ENCODE results near the gene RAPGEF1. TPM values are rescaled to one million over a fixed set of nuclear protein-coding genes. Genes with fewer than 3 reads are reported as not detected.
"Not testable (repeated sequence)": the region's sequence is repeated elsewhere in the genome, so short reads cannot be mapped to it uniquely, and the experiment has no call there.

The RAPGEF1 gene
- total RNA-seq, 1 donor: 119 TPM

- peaks cover 72% of the 10 kb centered on the region for H3K4me1 ChIP-seq (ENCODE audit: insufficient read depth, low read length)
- no peaks in the 10 kb centered on the region for H3K27me3 ChIP-seq (ENCODE audit: insufficient read depth, low read length)
- no peaks in the 10 kb centered on the region for H3K9me3 ChIP-seq (ENCODE audit: low read depth, low read length)
- no peak overlapping the region for H3K4me3 ChIP-seq (ENCODE audit: low read length)
Observed at GRCh38 chr9:131709771-131710431, 30.0 kb downstream of the RAPGEF1 start.

- H3K9me3 ChIP-seq (ENCODE audit: low read depth, low read length); H3K4me3 ChIP-seq (ENCODE audit: low read length); H3K27me3 ChIP-seq (ENCODE audit: insufficient read depth, low read length): not testable (repeated sequence)
- H3K4me1 ChIP-seq (ENCODE audit: insufficient read depth, low read length): peaks cover 79% of the 10 kb centered on the region
Observed at GRCh38 chr9:131709010-131709770, 30.7 kb downstream of the RAPGEF1 start.

- Histone ChIP-seq H3K4me1 (ENCODE audit: insufficient read depth, low read length) (peaks cover 86% of the 10 kb centered on the region), H3K4me3 (ENCODE audit: low read length) (no peak overlapping the region)
Observed at GRCh38 chr9:131708226-131709002, 31.5 kb downstream of the RAPGEF1 start.

GRCh38 chr9:131707733-131708157, 32.1 kb downstream of the RAPGEF1 start:
- Histone ChIP-seq H3K27me3 (ENCODE audit: insufficient read depth, low read length) (no peaks in the 10 kb centered on the region), H3K4me3 (ENCODE audit: low read length) (no peak overlapping the region), H3K9me3 (ENCODE audit: low read depth, low read length) (no peaks in the 10 kb centered on the region), H3K4me1 (ENCODE audit: insufficient read depth, low read length) (peaks cover 90% of the 10 kb centered on the region)

More at GRCh38 chr9:131708226-131709002, 31.5 kb downstream of the RAPGEF1 start:
- Histone ChIP-seq H3K9me3 (ENCODE audit: low read depth, low read length) (no peaks in the 10 kb centered on the region), H3K27me3 (ENCODE audit: insufficient read depth, low read length) (no peaks in the 10 kb centered on the region)

GRCh38 chr9:131707050-131707449, 32.8 kb downstream of the RAPGEF1 start:
- Histone ChIP-seq H3K27me3 (ENCODE audit: insufficient read depth, low read length) (no peaks in the 10 kb centered on the region), H3K9me3 (ENCODE audit: low read depth, low read length) (no peaks in the 10 kb centered on the region), H3K4me1 (ENCODE audit: insufficient read depth, low read length) (peaks cover 89% of the 10 kb centered on the region), H3K4me3 (ENCODE audit: low read length) (no peak overlapping the region)

GRCh38 chr9:131706608-131706970, 33.3 kb downstream of the RAPGEF1 start:
- H3K9me3 ChIP-seq (ENCODE audit: low read depth, low read length): no peaks in the 10 kb centered on the region
- no peaks in the 10 kb centered on the region for H3K27me3 ChIP-seq (ENCODE audit: insufficient read depth, low read length)
- peaks cover 91% of the 10 kb centered on the region for H3K4me1 ChIP-seq (ENCODE audit: insufficient read depth, low read length)
- no peak overlapping the region for H3K4me3 ChIP-seq (ENCODE audit: low read length)

- no peaks in the 10 kb centered on the region for H3K27me3 ChIP-seq (ENCODE audit: insufficient read depth, low read length)
- no peaks in the 10 kb centered on the region for H3K9me3 ChIP-seq (ENCODE audit: low read depth, low read length)
- peaks cover 96% of the 10 kb centered on the region for H3K4me1 ChIP-seq (ENCODE audit: insufficient read depth, low read length)
- no peak overlapping the region for H3K4me3 ChIP-seq (ENCODE audit: low read length)
Observed at GRCh38 chr9:131704988-131705387, 34.9 kb downstream of the RAPGEF1 start.

GRCh38 chr9:131704141-131704983, 35.5 kb downstream of the RAPGEF1 start:
- Histone ChIP-seq H3K27me3 (ENCODE audit: insufficient read depth, low read length) (no peaks in the 10 kb centered on the region), H3K4me3 (ENCODE audit: low read length) (no peak overlapping the region), H3K4me1 (ENCODE audit: insufficient read depth, low read length) (peaks cover 96% of the 10 kb centered on the region), H3K9me3 (ENCODE audit: low read depth, low read length) (no peaks in the 10 kb centered on the region)

- no peaks in the 10 kb centered on the region for H3K9me3 ChIP-seq (ENCODE audit: low read depth, low read length)
- H3K27me3 ChIP-seq (ENCODE audit: insufficient read depth, low read length): no peaks in the 10 kb centered on the region
- peaks cover 96% of the 10 kb centered on the region for H3K4me1 ChIP-seq (ENCODE audit: insufficient read depth, low read length)
- H3K4me3 ChIP-seq (ENCODE audit: low read length): no peak overlapping the region
Observed at GRCh38 chr9:131703697-131704096, 36.2 kb downstream of the RAPGEF1 start.

- Histone ChIP-seq H3K4me1 (ENCODE audit: insufficient read depth, low read length) (peaks cover 96% of the 10 kb centered on the region), H3K27me3 (ENCODE audit: insufficient read depth, low read length) (no peaks in the 10 kb centered on the region)
Observed at GRCh38 chr9:131702911-131703310, 37.0 kb downstream of the RAPGEF1 start.

GRCh38 chr9:131701789-131702337, 38.0 kb downstream of the RAPGEF1 start:
- H3K4me3 ChIP-seq (ENCODE audit: low read length): no peak overlapping the region
- H3K27me3 ChIP-seq (ENCODE audit: insufficient read depth, low read length): no peaks in the 10 kb centered on the region
- no peaks in the 10 kb centered on the region for H3K9me3 ChIP-seq (ENCODE audit: low read depth, low read length)
- peaks cover 97% of the 10 kb centered on the region for H3K4me1 ChIP-seq (ENCODE audit: insufficient read depth, low read length)

More at GRCh38 chr9:131702911-131703310, 37.0 kb downstream of the RAPGEF1 start:
- no peak overlapping the region for H3K4me3 ChIP-seq (ENCODE audit: low read length)
- H3K9me3 ChIP-seq (ENCODE audit: low read depth, low read length): no peaks in the 10 kb centered on the region

- Histone ChIP-seq H3K27me3 (ENCODE audit: insufficient read depth, low read length) (no peaks in the 10 kb centered on the region), H3K4me1 (ENCODE audit: insufficient read depth, low read length) (peaks cover 94% of the 10 kb centered on the region), H3K4me3 (ENCODE audit: low read length) (no peak overlapping the region), H3K9me3 (ENCODE audit: low read depth, low read length) (no peaks in the 10 kb centered on the region)
Observed at GRCh38 chr9:131701436-131701781, 38.5 kb downstream of the RAPGEF1 start.

GRCh38 chr9:131700765-131701435, 39.0 kb downstream of the RAPGEF1 start:
- H3K27me3 ChIP-seq (ENCODE audit: insufficient read depth, low read length): no peaks in the 10 kb centered on the region
- H3K4me3 ChIP-seq (ENCODE audit: low read length): no peak overlapping the region
- no peaks in the 10 kb centered on the region for H3K9me3 ChIP-seq (ENCODE audit: low read depth, low read length)
- peaks cover 91% of the 10 kb centered on the region for H3K4me1 ChIP-seq (ENCODE audit: insufficient read depth, low read length)

GRCh38 chr9:131700076-131700475, 39.8 kb downstream of the RAPGEF1 start:
- no peaks in the 10 kb centered on the region for H3K9me3 ChIP-seq (ENCODE audit: low read depth, low read length)
- peaks cover 89% of the 10 kb centered on the region for H3K4me1 ChIP-seq (ENCODE audit: insufficient read depth, low read length)
- H3K4me3 ChIP-seq (ENCODE audit: low read length): no peak overlapping the region

More at GRCh38 chr9:131700076-131700475, 39.8 kb downstream of the RAPGEF1 start:
- H3K27me3 ChIP-seq (ENCODE audit: insufficient read depth, low read length): no peaks in the 10 kb centered on the region
